Choroid plexus epithelial cell (primary cell): Measurements from ENCODE around the gene CAPN14.

Source experiments
- DNase-seq: peaks from one replicate; pipeline ENCODE4 v3.0.0-alpha.2; 2010; ENCODE audit warnings: low read depth
- H3K4me3 ChIP-seq: 2 replicates; pipeline ENCODE4 v1.5.1; 2011; ENCODE audit warnings: low read depth, mild to moderate bottlenecking, control low read depth, low read length, moderate library complexity
- CTCF ChIP-seq: conservative IDR thresholded peaks from 2 replicates; pipeline ENCODE4 v1.5.1; 2011; ENCODE audit warnings: low read depth, mild to moderate bottlenecking, control low read depth, inconsistent platforms, low read length, moderate library complexity

Gene CAPN14

GRCh38 chr2:31251018-31251417 lies 33.7 kb upstream of the CAPN14 start:
- TF ChIP-seq CTCF: no peak
- H3K4me3 ChIP-seq: no peak overlapping the region
- DNase-seq: no peak

- TF ChIP-seq CTCF: no peak
- no peak overlapping the region for H3K4me3 ChIP-seq
- no peak for DNase-seq
Observed at GRCh38 chr2:31249009-31249690, 31.8 kb upstream of the CAPN14 start.

GRCh38 chr2:31248139-31248538 lies 30.8 kb upstream of the CAPN14 start:
- no peak for DNase-seq
- no peak overlapping the region for H3K4me3 ChIP-seq
- no peak for TF ChIP-seq CTCF

- no peak for TF ChIP-seq CTCF
- H3K4me3 ChIP-seq: no peak overlapping the region
- DNase-seq: peak; percentile 52
Observed at GRCh38 chr2:31247711-31248110, 30.4 kb upstream of the CAPN14 start.

GRCh38 chr2:31246184-31246852 lies 29.0 kb upstream of the CAPN14 start:
- no peak overlapping the region for H3K4me3 ChIP-seq
- TF ChIP-seq CTCF: no peak
- DNase-seq: no peak

- H3K4me3 ChIP-seq: no peak overlapping the region
- DNase-seq: no peak
- no peak for TF ChIP-seq CTCF
Observed at GRCh38 chr2:31244101-31244500, 26.8 kb upstream of the CAPN14 start.

- H3K4me3 ChIP-seq: no peak overlapping the region
- no peak for DNase-seq
- TF ChIP-seq CTCF: no peak
Observed at GRCh38 chr2:31243053-31243452, 25.7 kb upstream of the CAPN14 start.
